Activated gamma-delta T cell treated with Interleukin-2 at 50 U/mL for 16 hours (primary cell): Measurements from ENCODE around the gene PCDHA7.
"Not testable (repeated sequence)": the region's sequence is repeated elsewhere in the genome, so short reads cannot be mapped to it uniquely, and the experiment has no call there.

Source experiments
- DNase-seq: peaks from one replicate; pipeline ENCODE4 v3.0.0-alpha.2; 2020

PCDHA7 gene, protein sequence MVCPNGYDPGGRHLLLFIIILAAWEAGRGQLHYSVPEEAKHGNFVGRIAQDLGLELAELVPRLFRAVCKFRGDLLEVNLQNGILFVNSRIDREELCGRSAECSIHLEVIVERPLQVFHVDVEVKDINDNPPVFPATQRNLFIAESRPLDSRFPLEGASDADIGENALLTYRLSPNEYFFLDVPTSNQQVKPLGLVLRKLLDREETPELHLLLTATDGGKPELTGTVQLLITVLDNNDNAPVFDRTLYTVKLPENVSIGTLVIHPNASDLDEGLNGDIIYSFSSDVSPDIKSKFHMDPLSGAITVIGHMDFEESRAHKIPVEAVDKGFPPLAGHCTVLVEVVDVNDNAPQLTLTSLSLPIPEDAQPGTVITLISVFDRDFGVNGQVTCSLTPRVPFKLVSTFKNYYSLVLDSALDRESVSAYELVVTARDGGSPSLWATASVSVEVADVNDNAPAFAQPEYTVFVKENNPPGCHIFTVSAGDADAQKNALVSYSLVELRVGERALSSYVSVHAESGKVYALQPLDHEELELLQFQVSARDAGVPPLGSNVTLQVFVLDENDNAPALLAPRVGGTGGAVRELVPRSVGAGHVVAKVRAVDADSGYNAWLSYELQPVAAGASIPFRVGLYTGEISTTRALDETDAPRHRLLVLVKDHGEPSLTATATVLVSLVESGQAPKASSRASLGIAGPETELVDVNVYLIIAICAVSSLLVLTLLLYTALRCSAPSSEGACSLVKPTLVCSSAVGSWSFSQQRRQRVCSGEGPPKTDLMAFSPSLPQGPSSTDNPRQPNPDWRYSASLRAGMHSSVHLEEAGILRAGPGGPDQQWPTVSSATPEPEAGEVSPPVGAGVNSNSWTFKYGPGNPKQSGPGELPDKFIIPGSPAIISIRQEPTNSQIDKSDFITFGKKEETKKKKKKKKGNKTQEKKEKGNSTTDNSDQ

GRCh38 chr5:140833993-140834392 lies at the start of gene PCDHA7:
PCDHA7 (plus strand) TSS chr5:140834269; CDS start chr5:140834384, 115 bp downstream.
- DNase-seq: no peak

DNA sequence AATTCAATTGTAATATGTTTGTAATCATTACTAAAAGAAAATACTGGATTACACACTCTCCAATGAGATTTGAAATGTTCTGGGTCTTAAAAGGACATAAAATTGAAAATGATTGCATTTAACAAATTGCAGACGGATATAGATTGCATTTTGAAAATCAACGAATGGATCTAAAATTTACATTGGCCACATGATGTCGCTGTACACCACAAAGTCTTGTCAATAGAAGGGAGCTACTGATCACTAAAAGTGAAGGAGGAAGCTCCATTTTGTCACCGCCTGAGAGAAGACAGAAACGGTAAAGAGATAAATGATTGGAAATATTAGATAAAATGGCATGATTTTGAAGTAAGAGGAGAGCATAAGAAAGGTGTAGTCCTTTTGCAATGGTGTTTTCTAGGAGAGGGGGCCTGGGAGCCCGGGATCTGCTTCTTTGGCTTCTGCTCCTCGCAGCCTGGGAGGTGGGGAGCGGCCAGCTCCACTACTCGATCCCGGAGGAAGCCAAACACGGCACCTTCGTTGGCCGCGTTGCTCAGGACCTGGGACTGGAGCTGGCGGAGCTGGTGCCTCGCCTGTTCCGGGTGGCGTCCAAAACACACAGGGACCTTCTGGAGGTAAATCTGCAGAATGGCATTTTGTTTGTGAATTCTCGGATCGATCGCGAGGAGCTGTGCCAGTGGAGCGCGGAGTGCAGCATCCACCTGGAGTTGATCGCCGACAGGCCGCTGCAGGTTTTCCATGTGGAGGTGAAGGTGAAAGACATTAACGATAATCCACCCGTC lies 48.0 kb upstream of the PCDHA7 start, which contains the start of gene PCDHA1:
PCDHA1 (plus strand) TSS at position 236 of the 782 bp plus-strand sequence.
- DNase-seq: no peak

- DNase-seq: not testable (repeated sequence)
These were observed 46.6 kb upstream of the PCDHA7 start for GRCh38 chr5:140787422-140787821.

GRCh38 chr5:140787849-140788504 lies 46.1 kb upstream of the PCDHA7 start:
- not testable (repeated sequence) for DNase-seq

DNA sequence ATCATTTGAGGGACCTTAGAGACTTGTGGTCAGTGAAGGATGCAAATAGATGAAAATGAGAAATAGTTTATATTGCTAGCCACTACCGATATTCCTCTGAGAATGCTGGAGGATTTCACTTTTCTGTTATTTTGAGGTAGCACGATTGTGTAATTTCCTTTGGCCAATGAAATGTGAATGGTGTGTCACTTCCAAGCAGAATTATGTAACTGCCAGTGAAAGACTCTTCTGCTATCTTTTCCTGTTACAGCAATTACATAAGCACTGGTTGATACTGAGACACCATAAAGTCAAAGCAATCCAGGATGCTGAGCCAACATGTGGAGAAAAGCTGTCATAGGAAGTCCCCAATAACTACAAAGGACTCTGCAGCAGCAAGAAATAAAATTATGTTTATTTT lies 43.0 kb upstream of the PCDHA7 start:
- no peak for DNase-seq

- DNase-seq: no peak
These were observed 39.3 kb upstream of the PCDHA7 start, which contains the start of gene PCDHA2 for GRCh38 chr5:140794595-140795258. PCDHA2 (plus strand) TSS chr5:140794852.

- no peak for DNase-seq
These were observed 38.8 kb upstream of the PCDHA7 start for GRCh38 chr5:140795259-140795641.

DNA sequence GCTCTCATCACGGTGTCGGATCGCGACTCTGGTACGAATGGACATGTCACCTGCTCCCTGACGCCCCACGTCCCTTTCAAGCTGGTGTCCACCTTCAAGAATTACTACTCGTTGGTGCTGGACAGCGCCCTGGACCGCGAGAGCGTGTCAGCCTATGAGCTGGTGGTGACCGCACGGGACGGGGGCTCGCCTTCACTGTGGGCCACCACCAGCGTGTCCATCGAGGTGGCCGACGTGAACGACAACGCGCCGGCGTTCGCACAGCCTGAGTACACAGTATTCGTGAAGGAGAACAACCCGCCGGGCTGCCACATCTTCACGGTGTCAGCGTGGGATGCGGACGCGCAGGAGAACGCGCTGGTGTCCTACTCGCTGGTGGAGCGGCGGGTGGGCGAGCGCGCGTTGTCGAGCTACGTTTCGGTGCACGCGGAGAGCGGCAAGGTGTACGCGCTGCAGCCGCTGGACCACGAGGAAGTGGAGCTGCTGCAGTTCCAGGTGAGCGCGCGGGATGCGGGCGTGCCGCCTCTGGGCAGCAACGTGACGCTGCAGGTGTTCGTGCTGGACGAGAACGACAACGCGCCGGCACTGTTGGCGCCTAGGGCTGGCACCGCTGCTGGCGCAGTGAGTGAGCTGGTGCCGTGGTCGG lies 37.9 kb upstream of the PCDHA7 start:
- not testable (repeated sequence) for DNase-seq

DNA sequence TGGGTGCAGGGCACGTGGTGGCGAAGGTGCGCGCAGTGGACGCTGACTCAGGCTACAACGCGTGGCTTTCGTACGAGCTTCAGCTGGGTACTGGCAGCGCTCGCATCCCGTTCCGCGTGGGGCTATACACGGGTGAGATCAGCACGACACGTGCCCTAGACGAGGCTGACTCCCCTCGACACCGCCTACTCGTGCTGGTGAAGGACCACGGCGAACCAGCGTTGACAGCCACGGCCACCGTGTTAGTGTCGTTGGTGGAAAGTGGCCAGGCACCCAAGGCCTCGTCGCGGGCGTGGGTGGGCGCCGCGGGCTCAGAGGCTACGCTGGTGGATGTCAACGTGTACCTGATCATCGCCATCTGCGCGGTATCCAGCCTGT lies 37.4 kb upstream of the PCDHA7 start:
- no peak for DNase-seq

GRCh38 chr5:140800816-140801493 lies 33.1 kb upstream of the PCDHA7 start, which contains the start of gene PCDHA3:
PCDHA3 (plus strand) TSS chr5:140801057.
- DNase-seq: no peak

- DNase-seq: no peak
These were observed 32.6 kb upstream of the PCDHA7 start for GRCh38 chr5:140801494-140801841.

GRCh38 chr5:140802381-140802780 lies 31.7 kb upstream of the PCDHA7 start:
- DNase-seq: not testable (repeated sequence)

DNA sequence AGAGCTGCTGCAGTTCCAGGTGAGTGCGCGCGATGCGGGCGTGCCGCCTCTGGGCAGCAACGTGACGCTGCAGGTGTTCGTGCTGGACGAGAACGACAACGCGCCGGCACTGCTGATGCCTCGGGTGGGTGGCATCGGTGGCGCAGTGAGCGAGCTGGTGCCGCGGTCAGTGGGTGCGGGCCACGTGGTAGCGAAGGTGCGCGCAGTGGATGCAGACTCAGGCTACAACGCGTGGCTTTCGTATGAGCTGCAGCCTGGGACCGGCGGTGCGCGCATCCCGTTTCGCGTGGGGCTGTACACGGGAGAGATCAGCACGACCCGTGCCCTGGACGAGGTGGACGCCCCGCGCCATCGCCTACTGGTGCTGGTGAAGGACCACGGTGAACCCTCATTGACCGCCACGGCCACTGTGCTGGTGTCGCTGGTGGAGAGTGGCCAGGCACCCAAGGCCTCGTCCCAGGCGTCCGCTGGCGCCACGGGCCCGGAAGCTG lies 31.2 kb upstream of the PCDHA7 start:
- DNase-seq: no peak

DNA sequence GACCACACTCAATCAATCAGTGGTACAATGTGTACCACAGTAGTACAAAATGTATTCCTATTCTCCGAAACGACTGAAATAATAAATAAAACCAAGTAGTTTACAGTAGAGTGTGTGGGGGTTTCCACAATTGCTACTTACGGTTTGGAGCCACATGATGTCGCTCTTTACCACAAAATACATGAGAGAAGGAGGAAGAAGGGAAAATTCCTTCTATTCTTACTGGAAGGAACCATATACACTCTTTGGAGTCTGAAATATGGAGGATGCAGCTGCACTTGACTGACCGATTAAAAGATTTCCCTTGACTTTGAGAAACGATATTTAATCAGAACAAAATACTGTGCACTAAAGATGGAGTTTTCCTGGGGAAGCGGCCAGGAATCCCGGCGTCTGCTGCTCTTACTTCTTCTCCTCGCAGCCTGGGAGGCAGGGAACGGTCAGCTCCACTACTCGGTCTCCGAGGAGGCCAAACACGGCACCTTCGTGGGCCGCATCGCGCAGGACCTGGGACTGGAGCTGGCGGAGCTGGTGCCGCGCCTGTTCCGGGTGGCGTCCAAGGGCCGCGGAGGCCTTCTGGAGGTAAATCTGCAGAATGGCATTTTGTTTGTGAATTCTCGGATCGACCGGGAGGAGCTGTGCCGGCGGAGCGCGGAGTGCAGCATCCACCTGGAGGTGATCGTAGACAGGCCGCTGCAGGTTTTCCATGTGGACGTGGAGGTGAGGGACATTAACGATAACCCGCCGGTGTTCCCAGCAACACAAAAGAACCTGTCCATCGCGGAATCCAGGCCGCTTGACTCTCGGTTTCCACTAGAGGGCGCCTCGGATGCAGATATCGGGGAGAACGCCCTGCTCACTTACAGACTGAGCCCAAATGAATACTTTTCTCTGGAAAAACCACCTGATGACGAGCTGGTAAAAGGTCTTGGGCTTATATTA lies 27.0 kb upstream of the PCDHA7 start, which contains the start of gene PCDHA4:
PCDHA4 (plus strand) TSS at position 235 of the 942 bp plus-strand sequence.
- DNase-seq: no peak

DNA sequence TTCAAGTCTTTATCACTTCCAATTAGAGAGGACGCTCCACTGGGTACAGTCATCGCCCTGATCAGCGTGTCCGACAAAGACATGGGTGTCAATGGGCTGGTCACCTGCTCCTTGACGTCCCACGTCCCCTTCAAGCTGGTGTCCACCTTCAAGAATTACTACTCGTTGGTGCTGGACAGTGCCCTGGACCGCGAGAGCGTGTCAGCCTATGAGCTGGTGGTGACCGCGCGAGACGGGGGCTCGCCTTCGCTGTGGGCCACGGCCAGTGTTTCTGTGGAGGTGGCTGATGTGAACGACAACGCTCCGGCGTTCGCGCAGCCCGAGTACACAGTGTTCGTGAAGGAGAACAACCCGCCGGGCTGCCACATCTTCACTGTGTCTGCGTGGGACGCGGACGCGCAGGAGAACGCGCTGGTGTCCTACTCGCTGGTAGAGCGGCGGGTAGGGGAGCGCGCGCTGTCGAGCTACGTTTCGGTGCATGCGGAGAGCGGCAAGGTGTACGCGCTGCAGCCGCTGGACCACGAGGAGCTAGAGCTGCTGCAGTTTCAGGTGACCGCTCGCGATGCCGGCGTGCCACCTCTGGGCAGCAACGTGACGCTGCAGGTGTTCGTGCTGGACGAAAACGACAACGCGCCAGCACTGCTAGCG lies 25.7 kb upstream of the PCDHA7 start:
- not testable (repeated sequence) for DNase-seq

DNA sequence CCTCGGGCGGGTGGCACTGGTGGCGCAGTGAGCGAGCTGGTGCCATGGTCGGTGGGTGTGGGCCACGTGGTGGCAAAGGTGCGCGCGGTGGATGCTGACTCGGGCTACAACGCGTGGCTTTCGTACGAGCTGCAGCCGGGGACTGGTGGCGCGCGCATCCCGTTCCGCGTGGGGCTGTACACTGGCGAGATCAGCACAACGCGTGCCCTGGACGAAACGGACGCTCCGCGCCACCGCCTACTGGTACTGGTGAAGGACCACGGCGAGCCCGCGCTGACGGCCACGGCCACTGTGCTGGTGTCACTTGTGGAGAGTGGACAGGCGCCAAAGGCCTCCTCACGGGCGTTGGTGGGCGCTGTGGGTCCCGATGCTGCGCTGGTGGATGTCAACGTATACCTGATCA lies 25.2 kb upstream of the PCDHA7 start:
- DNase-seq: no peak

DNA sequence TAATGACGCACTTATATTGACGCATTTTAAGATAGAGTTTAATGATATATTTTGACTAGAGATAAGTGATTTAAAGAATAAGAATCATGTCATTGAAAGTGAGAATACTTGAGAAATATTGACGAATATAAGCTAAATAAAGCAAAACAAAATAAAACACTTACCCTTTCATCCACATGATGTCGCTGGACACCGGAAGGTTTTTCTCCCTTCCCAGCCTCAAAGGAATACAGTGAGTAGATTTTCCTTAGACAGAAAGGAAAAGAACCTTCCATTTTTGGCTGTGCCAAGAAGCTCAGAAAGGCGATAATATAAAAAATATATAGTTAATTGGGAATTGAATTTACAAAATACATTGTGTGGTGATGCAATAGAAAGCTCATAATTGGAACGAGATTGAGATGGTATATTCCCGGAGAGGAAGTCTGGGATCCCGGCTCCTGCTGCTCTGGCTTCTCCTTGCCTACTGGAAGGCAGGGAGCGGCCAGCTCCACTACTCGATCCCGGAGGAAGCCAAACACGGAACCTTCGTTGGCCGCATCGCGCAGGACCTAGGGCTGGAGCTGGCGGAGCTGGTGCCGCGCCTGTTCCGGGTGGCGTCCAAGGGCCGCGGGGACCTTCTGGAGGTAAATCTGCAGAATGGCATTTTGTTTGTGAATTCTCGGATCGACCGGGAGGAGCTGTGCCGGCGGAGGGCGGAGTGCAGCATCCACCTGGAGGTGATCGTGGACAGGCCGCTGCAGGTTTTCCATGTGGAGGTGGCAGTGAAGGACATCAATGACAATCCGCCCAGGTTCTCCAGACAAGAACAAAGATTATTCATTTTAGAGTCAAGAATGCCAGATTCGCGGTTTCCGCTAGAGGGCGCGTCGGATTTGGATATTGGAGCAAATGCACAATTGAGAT lies 12.4 kb upstream of the PCDHA7 start, which contains the start of gene PCDHA5:
PCDHA5 (plus strand) TSS at position 239 of the 906 bp plus-strand sequence.
- no peak for DNase-seq
